GM04504 (cell line): ENCODE data around the gene SPDYE4.
"Not testable (repeated sequence)": the region's sequence is repeated elsewhere in the genome, so short reads cannot be mapped to it uniquely, and the experiment has no call there.

Experiments used
- DNase-seq: peaks from one replicate; pipeline ENCODE4 v3.0.0-alpha.2; 2012; ENCODE audit warnings: low read depth

The SPDYE4 gene, protein sequence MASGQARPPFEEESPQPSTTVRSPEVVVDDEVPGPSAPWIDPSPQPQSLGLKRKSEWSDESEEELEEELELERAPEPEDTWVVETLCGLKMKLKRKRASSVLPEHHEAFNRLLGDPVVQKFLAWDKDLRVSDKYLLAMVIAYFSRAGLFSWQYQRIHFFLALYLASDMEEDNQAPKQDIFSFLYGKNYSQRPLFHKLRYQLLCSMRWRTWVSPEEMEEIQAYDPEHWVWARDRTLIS

DNA sequence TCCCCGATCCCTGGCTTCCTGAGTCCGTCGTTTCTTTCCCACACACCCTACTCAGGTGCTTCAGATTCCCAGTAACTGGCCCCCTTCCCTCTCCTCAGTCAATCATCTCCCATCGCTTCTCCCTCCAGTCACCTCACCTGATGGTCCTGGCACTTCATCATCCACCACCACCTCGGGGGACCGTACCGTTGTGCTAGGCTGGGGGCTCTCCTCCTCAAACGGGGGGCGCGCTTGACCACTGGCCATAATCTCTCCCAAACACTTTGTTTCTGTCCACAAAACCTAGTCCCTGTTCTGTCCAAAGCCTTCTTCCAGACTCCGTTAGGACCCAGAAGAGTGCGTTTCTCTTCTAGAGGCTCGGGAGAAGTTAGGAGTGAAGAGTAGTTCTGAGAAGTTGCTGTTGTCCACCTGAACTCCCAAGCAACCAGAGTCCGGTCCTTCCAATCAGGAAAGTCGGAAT lies at the start of gene SPDYE4:
SPDYE4 (minus strand) TSS at position 410 of the 460 bp plus-strand sequence; CDS start at position 246, 164 bp downstream.
- DNase-seq: no peak

DNA sequence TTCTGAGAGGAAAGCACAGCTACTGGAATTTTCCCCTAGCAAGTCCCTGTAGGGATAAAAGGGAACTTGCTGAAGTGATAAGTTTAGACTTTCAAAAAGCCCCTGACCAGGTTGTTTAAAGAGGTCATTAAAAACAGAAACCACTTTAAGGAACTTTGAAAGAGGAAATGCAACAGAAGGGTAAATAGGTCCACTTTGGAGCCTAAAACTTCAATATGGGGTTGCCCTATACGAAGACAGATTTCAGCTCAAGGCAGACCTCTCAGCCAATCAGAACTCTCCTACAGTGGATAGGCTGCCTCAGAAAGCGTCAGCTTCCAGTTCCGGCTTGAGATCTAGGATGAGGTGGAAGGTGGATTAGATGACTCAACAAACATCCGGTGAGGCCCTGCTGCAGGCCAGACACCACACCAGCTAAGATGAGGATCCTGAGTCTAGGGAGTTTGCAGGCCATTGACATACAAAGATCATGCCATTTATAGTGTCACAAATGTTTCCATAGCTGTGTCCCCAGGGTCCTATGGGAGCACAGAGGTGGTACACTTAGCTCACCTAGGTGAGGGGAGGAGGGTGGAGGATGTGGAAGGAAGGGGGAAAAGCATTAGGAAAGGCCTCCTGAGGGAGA lies 48.7 kb upstream of the SPDYE4 start:
- no peak for DNase-seq

DNA sequence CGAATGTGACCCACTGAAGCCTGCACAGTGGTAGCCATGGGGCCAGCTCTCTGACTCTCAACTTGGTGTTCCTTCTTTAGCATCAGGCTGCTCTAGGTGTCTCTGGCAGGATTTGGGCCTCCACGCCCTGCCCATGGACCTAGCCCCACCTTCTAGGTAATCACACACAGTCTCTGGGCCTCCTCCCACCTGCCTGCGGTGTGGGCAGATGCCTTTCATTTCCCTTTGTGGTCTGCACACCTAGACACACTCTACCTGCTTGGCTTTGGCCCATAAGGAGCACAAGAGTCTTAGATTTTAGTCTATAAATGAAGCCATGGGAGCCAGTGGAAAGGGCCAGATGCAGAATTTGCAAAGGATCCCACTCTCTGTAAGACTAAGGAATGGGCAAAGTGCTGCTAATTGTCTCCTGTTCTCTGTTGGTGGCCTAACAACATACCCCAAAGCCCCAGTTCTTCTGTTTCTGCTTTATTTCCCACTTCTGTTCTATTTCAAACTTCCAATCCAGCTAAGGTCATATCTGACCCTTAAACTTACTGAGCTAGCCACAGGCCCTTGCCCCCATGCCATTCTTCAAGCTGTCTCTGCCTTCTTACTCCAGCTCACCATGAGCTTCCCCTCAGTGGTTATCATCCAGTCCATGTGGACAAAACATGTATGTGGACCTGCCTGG lies 48.0 kb upstream of the SPDYE4 start:
- DNase-seq: no peak

DNA sequence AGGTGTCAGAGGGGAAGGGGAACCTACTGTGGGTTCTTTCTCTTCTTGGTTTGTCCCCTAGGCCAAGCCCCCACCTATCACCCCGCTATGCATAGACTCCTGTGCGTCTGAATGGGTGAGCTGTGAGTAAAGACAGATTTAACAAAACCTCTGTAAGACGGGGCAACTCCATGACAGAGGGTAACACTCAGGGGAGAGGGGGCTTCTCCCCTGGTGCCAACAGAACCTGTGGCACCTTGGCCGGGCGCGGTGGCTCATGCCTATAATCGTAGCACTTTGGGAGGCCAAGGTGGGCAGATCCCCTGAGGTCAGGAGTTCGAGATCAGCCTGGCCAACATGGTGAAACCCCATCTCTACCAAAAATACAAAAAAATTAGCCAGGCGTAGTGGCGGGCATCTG lies 47.0 kb upstream of the SPDYE4 start:
- not testable (repeated sequence) for DNase-seq

DNA sequence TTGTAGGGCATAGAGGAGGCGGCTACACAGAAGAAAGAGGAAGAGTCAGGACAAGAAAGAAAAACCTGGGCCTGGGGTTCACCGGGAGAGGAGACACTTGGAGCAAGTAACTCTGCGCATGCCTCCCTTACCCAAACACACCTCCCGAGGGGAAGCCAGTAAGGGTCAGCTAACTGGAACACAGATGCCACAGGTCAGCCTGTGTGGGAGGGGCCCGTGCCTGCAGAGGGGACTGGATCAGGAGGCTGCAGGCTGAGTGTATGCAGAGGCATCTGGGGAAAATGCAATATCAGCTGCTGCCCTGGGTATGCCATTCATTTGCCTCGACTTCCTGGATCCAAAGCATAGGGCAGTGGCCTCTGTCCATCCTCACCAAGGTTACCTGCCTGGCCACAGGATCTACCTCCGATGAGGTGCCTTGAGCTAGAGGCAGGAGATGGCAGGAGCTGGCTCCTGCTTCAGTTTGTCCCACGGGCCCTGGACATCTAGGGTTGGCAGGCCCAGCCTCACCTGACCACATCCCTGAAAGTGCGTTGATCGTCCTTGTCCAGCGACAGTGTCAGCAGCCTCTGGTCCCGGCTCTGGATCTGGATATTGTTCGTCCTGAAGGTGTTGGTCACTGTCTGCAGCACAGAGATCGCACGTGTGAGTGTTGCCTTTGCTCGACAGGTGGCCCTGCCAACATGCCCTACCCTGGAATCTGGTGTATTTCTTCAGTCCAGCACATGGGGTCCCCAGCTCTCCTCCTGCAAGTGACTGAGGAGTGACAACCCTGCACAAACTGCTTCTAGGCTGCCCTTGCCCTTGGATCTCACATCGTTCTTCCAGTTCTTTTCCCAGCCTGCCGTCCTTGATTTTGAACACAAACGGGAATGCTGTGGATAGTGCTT lies 45.4 kb upstream of the SPDYE4 start:
- no peak for DNase-seq

DNA sequence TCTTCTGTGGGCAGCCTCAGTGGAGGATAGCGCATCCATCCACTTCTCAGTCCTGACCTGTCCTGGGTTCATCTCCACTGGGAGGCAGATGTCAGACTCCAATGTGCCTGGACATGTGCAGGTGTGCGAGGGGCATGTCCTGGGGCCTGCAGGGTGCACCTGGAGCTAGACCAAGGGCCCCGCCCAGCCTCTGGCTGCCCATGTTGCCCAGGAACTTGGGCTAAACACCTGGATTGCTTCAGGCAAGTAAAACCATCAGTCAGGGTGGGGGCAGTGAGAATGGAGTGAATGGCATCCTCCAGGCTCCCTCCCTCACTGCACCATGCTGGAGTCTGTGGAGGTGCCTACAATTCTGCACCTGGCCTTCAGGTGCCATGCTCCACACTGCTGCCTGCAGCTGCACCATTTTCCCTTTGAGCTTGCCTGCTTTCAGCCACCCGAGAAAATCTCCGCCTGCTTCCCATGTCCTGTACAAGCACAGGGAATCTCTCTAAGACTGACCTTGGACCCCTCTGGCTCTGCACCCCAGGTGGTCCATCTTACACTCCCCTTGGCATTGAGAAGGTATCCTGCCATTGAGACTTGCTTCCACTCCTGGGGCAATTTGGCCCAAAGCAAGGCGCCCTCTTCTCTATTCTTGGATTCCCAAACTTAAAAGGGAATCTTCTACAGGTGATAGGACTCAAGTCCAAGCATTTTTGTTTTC lies 42.9 kb upstream of the SPDYE4 start:
- no peak for DNase-seq

DNA sequence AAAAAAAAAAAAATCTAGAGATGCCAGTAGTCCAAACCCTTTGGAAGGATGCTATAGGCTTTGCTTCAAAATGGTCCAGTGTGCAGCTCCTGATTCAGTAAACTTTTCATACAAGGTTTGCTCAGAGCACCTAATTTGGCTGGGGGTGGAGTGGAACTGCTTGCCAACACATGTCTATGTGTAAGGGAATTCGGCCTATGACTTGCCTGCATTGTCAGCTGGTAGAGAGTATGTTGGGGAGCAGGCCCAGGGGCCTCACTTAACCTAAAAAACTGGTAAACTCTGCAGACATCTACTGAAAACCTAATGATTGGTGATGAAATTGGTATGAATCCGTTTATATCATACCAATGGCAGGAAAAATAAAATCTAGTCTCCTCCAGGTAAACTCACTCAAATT lies 42.3 kb upstream of the SPDYE4 start:
- no peak for DNase-seq

DNA sequence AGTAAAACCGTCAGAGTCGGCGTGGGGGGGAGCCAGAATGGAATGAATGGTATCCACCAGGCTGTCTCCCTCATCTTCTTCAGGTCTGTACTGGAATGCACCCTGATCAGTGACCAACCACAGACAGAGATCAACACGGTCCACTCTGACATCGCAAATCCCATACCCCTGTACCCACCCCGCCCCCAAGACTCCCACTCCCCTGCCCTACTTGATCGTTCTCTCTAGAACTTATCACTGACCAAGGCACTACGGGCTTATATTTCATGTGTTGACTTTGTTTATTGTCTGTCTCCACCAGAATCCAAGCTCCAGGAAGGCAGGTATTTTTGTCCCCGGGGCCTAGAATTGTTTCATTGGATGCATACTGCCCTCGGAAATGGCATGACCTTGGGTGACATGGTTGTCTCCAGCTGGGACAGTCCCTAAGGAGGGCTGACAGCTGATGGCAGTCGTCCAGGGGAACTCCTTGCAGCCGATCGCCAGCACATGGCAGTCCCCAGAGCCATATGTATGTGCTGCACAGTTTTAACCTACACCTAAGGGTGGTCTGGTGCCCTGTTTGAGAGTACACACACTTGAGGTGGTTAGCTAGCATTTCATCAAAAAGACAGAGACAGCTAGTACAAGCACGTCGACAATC lies 41.3 kb upstream of the SPDYE4 start:
- no peak for DNase-seq

DNA sequence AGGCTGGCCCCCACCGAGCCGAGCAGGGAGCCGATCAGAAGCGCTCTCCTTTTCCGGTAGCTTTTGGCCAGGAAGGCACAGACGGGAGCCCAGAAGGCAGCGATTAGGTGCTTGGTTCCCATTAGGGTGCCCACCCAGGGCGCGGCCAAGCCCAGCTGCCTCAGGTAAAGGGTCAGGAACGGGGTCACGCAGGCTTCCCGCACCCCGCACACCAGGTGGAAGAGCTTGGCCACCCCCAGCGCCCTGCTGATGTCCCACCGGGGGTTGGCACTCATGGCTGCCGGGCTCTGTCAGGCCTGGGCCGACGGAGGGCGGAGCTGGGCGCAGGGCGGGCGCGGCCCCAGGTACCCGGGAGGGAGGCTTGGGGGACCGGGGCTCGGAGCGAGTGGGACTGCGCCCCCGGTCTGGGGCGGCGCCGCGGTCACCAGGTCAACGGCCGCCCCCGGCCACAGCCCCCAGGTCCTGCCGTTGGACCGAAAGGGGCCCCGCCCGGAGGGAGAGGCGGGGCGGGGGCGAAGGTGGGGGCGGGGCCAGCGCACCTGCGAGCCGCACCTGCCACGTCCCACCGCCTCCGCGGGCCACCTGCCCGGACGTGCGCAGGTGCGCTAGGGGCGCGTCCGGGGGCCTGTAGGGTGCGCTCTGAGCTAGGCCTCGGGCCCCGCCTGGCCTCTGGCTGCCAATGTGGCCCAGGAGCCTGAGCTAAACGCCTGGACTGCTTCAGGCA lies 40.7 kb upstream of the SPDYE4 start, which contains the start of gene MFSD6L:
MFSD6L (minus strand) TSS at position 520 of the 724 bp plus-strand sequence; CDS start at position 275, 245 bp downstream.
- DNase-seq: no peak

DNA sequence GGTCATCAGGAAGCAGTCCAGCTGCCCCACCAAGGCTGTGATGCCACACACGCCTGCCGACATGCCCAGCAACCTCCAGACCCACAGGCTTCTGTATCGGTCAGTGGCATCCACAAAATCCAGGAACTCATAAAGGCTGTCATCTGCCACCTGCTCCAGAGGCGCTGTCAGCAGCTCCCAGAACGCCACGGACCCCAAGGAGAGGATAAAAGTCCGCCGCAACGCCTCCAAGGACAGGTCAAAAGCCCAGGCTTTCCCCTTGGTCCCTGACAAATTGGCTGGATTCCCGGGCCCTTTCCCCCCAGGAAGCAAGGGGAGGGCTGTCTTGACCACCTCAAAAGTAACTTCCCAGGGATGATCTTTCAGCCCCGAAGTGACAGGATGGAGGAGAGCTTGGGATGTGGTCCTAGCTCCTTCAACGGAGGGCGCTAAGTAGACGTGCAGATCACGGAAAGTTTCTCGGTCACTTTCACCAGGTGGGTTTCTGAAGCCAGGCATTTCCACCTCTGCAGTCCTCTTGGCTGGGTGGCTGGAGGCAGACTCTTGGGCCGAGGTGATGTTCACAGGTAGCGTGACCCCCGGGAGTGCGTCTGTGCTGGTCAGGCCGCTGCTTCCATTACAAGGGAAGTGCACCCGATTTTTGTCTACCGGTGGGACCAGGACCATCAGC lies 40.0 kb upstream of the SPDYE4 start:
- DNase-seq: no peak

DNA sequence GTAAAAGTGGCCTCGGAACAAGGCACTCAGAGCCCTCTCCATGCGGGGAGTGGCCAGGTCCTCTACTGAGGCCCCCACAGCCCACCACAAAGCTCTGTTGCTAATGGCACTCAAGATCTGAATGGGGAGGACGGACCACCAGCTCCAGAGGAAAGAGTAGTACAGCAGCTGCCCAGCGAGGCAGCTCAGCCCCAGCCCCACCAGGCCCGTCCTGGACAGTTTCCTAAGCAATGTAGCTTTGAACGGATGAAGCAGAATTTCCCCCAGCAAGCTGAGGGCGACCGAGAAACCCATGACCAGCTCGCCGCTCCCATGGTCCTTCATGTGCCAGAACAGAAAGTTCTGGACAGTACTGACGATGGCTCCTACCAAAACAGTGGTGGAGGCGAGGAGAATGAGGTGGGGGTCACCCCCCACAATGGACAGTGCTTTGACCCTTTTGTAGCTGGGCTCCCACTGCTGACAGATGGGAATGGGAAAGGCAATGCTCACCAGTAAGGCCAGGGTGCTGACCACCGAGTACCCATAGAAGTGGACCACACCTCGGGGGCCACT lies 39.4 kb upstream of the SPDYE4 start:
- DNase-seq: no peak

DNA sequence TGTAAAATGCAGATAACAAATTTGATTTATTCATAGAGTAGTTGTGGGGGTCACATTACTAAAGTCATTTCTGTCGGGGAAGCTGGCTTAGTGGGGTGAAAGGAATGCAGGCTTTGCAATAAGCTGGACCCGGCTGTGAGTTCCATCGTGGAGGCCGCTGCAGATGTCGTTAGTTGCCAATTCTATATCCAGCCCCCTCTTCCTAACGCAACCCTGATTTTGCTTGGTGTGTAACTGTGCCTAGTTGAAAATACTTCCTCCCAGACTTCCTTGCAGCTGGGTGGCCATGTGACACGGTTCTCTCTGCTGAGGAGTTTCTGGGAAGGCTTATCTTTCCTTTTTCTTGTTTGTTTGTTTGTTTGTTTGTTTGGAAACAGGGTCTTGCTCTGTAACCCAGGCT lies 36.3 kb upstream of the SPDYE4 start:
- DNase-seq: no peak

DNA sequence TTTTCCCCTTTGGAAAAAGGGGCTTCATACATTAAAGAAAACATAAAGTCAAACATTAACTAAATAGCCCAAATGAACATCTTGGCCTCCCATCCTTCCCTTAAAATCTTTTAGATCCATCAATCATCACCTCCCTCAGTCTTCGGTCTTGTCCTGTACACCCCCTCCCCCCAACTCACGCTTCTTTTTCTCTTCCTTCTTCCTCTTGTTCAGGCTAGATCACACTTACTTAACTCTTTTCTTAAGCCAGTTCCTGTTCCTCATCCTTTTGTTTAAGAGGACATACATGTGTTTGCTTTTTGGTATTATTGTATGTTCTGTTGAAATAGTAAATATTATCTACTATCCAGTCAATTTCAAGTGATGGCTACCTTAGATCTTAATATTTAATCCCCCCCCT lies 35.3 kb upstream of the SPDYE4 start:
- DNase-seq: no peak

DNA sequence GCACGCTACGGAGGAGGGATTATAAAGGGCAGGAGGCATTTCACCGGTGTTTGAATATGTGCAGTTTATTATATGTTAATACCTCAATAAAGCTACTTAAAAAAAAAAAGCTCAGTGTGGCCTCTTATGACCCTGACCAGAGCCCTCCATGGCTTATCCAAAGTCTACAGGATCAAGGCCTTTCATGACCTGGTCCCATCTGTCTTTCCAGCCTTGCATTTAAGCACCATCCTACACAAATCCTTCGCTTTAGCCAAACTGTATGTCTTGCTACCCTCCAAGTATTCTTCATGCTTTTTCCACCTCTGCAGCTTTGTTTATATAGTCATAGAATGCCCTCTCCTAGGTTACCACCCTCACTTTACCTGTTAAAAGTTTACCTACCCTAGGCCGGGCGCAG lies 34.3 kb upstream of the SPDYE4 start:
- DNase-seq: no peak

DNA sequence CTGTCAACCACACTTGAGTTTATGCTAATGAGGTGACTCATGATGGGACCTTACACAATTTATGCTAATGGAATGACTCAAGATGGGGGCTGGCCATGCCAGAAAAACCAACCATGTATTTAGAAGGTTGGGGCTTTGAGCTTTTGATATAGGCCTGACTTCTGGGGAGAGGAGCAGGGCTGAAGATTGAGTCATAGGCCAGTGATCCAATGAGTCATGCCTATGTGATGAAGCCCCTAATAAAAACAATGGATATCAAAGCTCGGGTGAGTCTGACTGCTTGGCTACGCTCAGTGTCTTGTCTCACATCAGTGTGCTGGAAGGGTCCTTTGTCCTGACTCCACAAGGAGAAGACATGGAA lies 33.5 kb upstream of the SPDYE4 start:
- peak; percentile 5 for DNase-seq

DNA sequence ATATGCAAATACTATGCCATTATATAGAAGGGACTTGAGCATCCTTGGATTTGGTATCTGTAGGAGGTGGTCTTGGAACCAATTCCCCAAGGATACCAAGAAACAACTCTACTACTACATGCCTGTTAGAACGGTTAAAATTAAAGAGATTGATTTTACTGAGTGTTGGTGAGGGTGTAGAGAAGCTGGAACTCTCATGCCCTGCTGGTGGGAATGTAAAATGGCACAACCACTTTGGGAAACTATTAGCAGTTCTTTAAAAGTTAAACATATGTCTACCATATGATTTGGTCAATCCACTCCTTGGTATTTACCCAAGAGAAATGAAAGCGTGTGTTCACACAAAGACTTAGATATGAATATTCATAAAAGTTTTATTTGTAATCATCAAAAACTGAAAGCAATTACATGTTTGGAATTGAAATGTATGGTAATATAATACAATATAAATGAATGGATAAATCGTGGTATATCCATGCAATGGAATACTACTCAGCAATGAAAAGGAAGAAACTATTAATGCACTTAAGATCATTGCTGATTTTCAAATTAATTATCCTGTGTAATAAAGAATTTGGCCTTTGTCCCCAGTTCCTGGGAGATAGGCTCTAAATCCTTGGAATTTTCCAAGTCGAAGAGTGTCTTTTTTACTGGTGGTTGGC lies 33.0 kb upstream of the SPDYE4 start:
- DNase-seq: no peak

DNA sequence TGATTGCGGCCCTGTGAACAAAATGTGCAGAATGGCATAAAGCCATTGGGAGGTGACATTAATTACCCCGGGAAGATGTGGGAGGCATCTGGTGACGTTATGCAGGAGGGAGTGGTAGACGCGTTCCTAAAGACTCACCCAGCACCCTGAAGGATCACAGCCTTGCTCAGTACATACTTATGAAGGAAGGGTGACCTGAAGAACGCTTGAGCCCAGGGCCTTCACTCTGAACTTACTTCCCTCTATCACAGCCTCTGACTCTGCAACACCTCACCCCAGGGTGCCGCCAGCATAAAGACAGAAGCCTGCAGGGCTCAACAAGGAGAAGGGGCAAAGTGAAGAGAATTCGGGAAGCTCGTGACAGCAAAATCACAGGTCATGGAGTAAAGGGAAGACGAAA lies 31.4 kb upstream of the SPDYE4 start:
- DNase-seq: no peak

DNA sequence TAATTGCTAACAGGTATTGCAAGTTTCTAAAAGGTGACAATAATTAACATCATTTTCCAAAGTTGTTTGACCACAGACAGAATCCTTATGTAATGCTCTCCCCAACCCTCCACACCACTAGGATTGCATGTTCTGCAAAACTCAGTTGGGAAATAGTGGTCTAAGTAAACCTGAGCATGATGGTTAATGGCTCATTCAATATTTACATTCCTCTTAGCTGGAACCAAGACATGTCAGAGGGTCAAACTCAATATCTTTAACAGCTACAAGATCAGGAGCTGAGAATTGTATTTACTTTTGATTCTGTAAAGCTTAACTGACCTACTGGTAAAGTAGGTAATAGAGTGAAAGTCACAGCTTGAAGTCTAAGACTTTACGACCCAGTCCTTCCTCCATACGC lies 30.7 kb upstream of the SPDYE4 start:
- DNase-seq: no peak
